GM21619 (cell line): ENCODE data around the gene C1S.
"Not testable (repeated sequence)": the region's sequence is repeated elsewhere in the genome, so short reads cannot be mapped to it uniquely, and the experiment has no call there.

Experiments used
- ATAC-seq: cut with Tn5 transposase; IDR thresholded peaks from one replicate; pipeline ENCODE4 v1.9.1; 2021; ENCODE audit not compliant: unreplicated experiment

Gene C1S

GRCh38 chr12:7046383-7047105 lies 14.0 kb upstream of the C1S start:
- no peak for ATAC-seq

- no peak for ATAC-seq
Measured at GRCh38 chr12:7047306-7047705, 13.2 kb upstream of the C1S start.

GRCh38 chr12:7049445-7049951 lies 11.0 kb upstream of the C1S start:
- ATAC-seq = not testable (repeated sequence)

- not testable (repeated sequence) for ATAC-seq
Measured at GRCh38 chr12:7049973-7050372, 10.5 kb upstream of the C1S start.

- ATAC-seq = no peak
Measured at GRCh38 chr12:7054925-7055324, 5.6 kb upstream of the C1S start.

GRCh38 chr12:7055736-7056135 lies 4.8 kb upstream of the C1S start:
- not testable (repeated sequence) for ATAC-seq

GRCh38 chr12:7058163-7058845 lies 2.2 kb upstream of the C1S start:
- ATAC-seq = no peak

GRCh38 chr12:7058850-7059395 lies 1.6 kb upstream of the C1S start:
- no peak for ATAC-seq

GRCh38 chr12:7059780-7060179 lies 738 bp upstream of the C1S start:
- no peak for ATAC-seq

- no peak for ATAC-seq
Measured at GRCh38 chr12:7061138-7061537, 620 bp downstream of the C1S start.

GRCh38 chr12:7061596-7061995 lies 1.1 kb downstream of the C1S start:
- no peak for ATAC-seq

- ATAC-seq = no peak
Measured at GRCh38 chr12:7064516-7064915, 4.0 kb downstream of the C1S start.

GRCh38 chr12:7065073-7065623 lies 4.6 kb downstream of the C1S start:
- ATAC-seq = no peak

GRCh38 chr12:7066596-7066995 lies 6.1 kb downstream of the C1S start:
- ATAC-seq = no peak

GRCh38 chr12:7067096-7067495 lies 6.6 kb downstream of the C1S start:
- ATAC-seq = no peak

- ATAC-seq = no peak
Measured at GRCh38 chr12:7068240-7068993, 7.9 kb downstream of the C1S start.

- ATAC-seq = no peak
Measured at GRCh38 chr12:7068994-7069346, 8.5 kb downstream of the C1S start.

GRCh38 chr12:7069386-7069785 lies 8.9 kb downstream of the C1S start:
- no peak for ATAC-seq

- no peak for ATAC-seq
Measured at GRCh38 chr12:7072035-7072434, 11.5 kb downstream of the C1S start.

GRCh38 chr12:7072554-7072953 lies 12.0 kb downstream of the C1S start:
- no peak for ATAC-seq

- no peak for ATAC-seq
Measured at GRCh38 chr12:7073946-7074345, 13.4 kb downstream of the C1S start.
